ENCODE measurements around the gene CLCN5.

DNA sequence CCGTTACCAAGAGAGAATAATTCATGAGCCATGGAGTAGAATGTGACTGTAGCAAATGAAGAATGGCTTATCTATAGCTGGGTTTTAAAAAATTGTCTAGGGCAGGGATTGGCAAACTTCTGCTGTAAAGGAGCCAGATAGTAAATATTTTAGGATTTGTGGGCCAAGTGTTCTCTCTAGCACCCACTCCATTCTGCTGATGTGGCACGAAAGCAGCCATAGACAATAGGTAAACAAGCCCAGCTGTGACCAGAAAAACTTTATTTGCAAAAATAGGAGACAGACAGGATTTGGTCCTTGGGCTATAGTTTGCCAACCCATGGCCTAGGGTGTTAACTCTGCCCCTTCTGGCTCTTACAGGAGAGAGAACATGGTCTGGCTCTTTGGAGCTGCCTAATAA lies 151.2 kb downstream of the CLCN5 start:
- TF ChIP-seq, protein P1, sequence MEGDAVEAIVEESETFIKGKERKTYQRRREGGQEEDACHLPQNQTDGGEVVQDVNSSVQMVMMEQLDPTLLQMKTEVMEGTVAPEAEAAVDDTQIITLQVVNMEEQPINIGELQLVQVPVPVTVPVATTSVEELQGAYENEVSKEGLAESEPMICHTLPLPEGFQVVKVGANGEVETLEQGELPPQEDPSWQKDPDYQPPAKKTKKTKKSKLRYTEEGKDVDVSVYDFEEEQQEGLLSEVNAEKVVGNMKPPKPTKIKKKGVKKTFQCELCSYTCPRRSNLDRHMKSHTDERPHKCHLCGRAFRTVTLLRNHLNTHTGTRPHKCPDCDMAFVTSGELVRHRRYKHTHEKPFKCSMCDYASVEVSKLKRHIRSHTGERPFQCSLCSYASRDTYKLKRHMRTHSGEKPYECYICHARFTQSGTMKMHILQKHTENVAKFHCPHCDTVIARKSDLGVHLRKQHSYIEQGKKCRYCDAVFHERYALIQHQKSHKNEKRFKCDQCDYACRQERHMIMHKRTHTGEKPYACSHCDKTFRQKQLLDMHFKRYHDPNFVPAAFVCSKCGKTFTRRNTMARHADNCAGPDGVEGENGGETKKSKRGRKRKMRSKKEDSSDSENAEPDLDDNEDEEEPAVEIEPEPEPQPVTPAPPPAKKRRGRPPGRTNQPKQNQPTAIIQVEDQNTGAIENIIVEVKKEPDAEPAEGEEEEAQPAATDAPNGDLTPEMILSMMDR (IDR thresholded peaks at IDR 0.05): no peak
- TF ChIP-seq EP300 (IDR thresholded peaks at IDR 0.05) (no peak), POLR2A (IDR thresholded peaks at IDR 0.05) (no peak), POLR2AphosphoS5 (IDR thresholded peaks at IDR 0.05) (no peak)
